GM12875 (cell line): ENCODE measurements around the gene PCP4L1.

Experiments used
- H3K4me3 ChIP-seq: one replicate; pipeline ENCODE4 v1.5.1; 2011; ENCODE audit warnings: low read depth, low read length, control low read depth
- CTCF ChIP-seq: IDR thresholded peaks from 2 replicates; pipeline ENCODE4 v1.5.1; 2011; ENCODE audit warnings: low read depth, mild to moderate bottlenecking, control low read depth, inconsistent platforms, low read length, moderate library complexity, borderline replicate concordance; ENCODE audit not compliant: insufficient read depth

The PCP4L1 gene

GRCh38 chr1:161282991-161283390 lies 24.4 kb downstream of the PCP4L1 start:
- H3K4me3 ChIP-seq = no peak overlapping the region
- no peak for TF ChIP-seq CTCF

- no peak for TF ChIP-seq CTCF
- H3K4me3 ChIP-seq = no peak overlapping the region
These were observed 26.6 kb downstream of the PCP4L1 start for GRCh38 chr1:161285113-161285512.

GRCh38 chr1:161285521-161285920 lies 27.0 kb downstream of the PCP4L1 start:
- H3K4me3 ChIP-seq = no peak overlapping the region
- TF ChIP-seq CTCF = no peak

- TF ChIP-seq CTCF = no peak
- H3K4me3 ChIP-seq = no peak overlapping the region
These were observed 29.0 kb downstream of the PCP4L1 start for GRCh38 chr1:161287482-161288054.

GRCh38 chr1:161290779-161291178 lies 32.2 kb downstream of the PCP4L1 start:
- no peak overlapping the region for H3K4me3 ChIP-seq
- TF ChIP-seq CTCF = no peak

GRCh38 chr1:161297415-161297814 lies 38.9 kb downstream of the PCP4L1 start:
- no peak for TF ChIP-seq CTCF
- no peak overlapping the region for H3K4me3 ChIP-seq

GRCh38 chr1:161298116-161298515 lies 39.6 kb downstream of the PCP4L1 start:
- TF ChIP-seq CTCF = no peak
- no peak overlapping the region for H3K4me3 ChIP-seq
